Measurements from ENCODE around the gene CNDP1. TPM values are rescaled to one million over a fixed set of nuclear protein-coding genes. Genes with fewer than 3 reads are reported as not detected.

The CNDP1 gene
- total RNA-seq, 4 donors from 2014 or later = 0.24 to 1.0 (median 0.90) TPM; not detected in 1

- Histone ChIP-seq H3K27ac (no peak overlapping the region), H3K4me3 (no peak overlapping the region), H3K4me1 (no peaks in the 10 kb centered on the region), H3K9me3 (no peaks in the 10 kb centered on the region), H3K27me3 (no peaks in the 10 kb centered on the region), H3K36me3 (no peaks in the 10 kb centered on the region)
- TF ChIP-seq, protein P1, sequence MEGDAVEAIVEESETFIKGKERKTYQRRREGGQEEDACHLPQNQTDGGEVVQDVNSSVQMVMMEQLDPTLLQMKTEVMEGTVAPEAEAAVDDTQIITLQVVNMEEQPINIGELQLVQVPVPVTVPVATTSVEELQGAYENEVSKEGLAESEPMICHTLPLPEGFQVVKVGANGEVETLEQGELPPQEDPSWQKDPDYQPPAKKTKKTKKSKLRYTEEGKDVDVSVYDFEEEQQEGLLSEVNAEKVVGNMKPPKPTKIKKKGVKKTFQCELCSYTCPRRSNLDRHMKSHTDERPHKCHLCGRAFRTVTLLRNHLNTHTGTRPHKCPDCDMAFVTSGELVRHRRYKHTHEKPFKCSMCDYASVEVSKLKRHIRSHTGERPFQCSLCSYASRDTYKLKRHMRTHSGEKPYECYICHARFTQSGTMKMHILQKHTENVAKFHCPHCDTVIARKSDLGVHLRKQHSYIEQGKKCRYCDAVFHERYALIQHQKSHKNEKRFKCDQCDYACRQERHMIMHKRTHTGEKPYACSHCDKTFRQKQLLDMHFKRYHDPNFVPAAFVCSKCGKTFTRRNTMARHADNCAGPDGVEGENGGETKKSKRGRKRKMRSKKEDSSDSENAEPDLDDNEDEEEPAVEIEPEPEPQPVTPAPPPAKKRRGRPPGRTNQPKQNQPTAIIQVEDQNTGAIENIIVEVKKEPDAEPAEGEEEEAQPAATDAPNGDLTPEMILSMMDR (IDR thresholded peaks at IDR 0.05) = no peak
- TF ChIP-seq POLR2A (IDR thresholded peaks at IDR 0.05) = no peak
- intact Hi-C loops (cut with DNase I; ENCODE audit: low total_unique reads) = no loop called here
- DNase-seq = no peak
Observed at GRCh38 chr18:74507097-74507881, 27.0 kb upstream of the CNDP1 start.

GRCh38 chr18:74507927-74508326 is 26.4 kb upstream of the CNDP1 start:
- Histone ChIP-seq H3K9me3 (no peaks in the 10 kb centered on the region), H3K36me3 (no peaks in the 10 kb centered on the region), H3K27me3 (no peaks in the 10 kb centered on the region), H3K27ac (no peak overlapping the region), H3K4me1 (no peaks in the 10 kb centered on the region), H3K4me3 (no peak overlapping the region)
- intact Hi-C loops (cut with DNase I; ENCODE audit: low total_unique reads) = no loop called here
- no peak for DNase-seq
- no peak for TF ChIP-seq POLR2A (IDR thresholded peaks at IDR 0.05)
- TF ChIP-seq, protein P1 (IDR thresholded peaks at IDR 0.05) = no peak

DNA sequence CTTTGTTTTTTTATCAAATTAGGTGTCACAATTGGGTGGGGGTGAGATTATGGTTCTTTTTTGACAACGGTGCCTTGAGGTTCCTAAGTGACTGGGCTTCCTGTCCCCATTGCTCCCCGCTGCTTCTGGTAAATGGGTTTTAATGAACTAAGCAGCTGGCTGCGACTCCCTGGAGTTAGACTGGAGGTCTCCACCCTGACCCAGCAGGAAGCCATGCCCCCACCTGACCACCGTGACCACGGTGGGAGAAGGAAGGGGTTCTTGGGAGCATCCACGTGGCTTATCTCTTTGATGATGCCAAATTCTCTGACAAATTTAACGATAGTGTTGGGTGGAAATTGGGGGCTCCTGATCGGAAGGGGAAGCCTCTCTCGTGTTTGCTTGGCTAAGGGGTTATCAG is 25.9 kb upstream of the CNDP1 start:
- H3K27ac ChIP-seq = no peak overlapping the region
- no peaks in the 10 kb centered on the region for H3K36me3 ChIP-seq
- intact Hi-C loops (cut with DNase I; ENCODE audit: low total_unique reads) = no loop called here
- TF ChIP-seq, protein P1 (IDR thresholded peaks at IDR 0.05) = no peak
- TF ChIP-seq POLR2A (IDR thresholded peaks at IDR 0.05) = no peak
- H3K27me3 ChIP-seq = no peaks in the 10 kb centered on the region
- H3K4me1 ChIP-seq = no peaks in the 10 kb centered on the region
- DNase-seq = no peak
- no peaks in the 10 kb centered on the region for H3K9me3 ChIP-seq
- no peak overlapping the region for H3K4me3 ChIP-seq

GRCh38 chr18:74508821-74509225 is 25.5 kb upstream of the CNDP1 start:
- H3K27me3 ChIP-seq = no peaks in the 10 kb centered on the region

More at GRCh38 chr18:74508821-74509225, 25.5 kb upstream of the CNDP1 start:
- no peaks in the 10 kb centered on the region for H3K4me1 ChIP-seq
- intact Hi-C loops (cut with DNase I; ENCODE audit: low total_unique reads) = no loop called here
- H3K27ac ChIP-seq = no peak overlapping the region
- no peak overlapping the region for H3K4me3 ChIP-seq
- no peak for DNase-seq
- H3K9me3 ChIP-seq = no peaks in the 10 kb centered on the region
- TF ChIP-seq POLR2A (IDR thresholded peaks at IDR 0.05) = no peak
- TF ChIP-seq, protein P1 (IDR thresholded peaks at IDR 0.05) = no peak
- H3K36me3 ChIP-seq = no peaks in the 10 kb centered on the region
